Measurements from ENCODE around the gene MYO9B.

GRCh38 chr19:17205237-17206140 is 129.9 kb downstream of the MYO9B start:
- TF ChIP-seq CTCF (IDR thresholded peaks at IDR 0.05) (peak; percentile 74), ZNF423 (CRISPR knock-in tag; IDR thresholded peaks at IDR 0.05) (no peak), SMAD3 (CRISPR knock-in tag; IDR thresholded peaks at IDR 0.05; ENCODE audit: borderline replicate concordance) (no peak), ESRRA (CRISPR knock-in tag; IDR thresholded peaks at IDR 0.05; ENCODE audit: borderline replicate concordance) (no peak), FOXK1 (CRISPR knock-in tag; IDR thresholded peaks at IDR 0.05) (no peak), USF2 (CRISPR knock-in tag; IDR thresholded peaks at IDR 0.05) (no peak), JUN (CRISPR knock-in tag; IDR thresholded peaks at IDR 0.05) (no peak), ETV6 (CRISPR knock-in tag; IDR thresholded peaks at IDR 0.05) (no peak), HMGXB4 (CRISPR knock-in tag; IDR thresholded peaks at IDR 0.05) (no peak), PREB (CRISPR knock-in tag; IDR thresholded peaks at IDR 0.05; ENCODE audit: borderline replicate concordance) (no peak)
- TF ChIP-seq, protein P1, sequence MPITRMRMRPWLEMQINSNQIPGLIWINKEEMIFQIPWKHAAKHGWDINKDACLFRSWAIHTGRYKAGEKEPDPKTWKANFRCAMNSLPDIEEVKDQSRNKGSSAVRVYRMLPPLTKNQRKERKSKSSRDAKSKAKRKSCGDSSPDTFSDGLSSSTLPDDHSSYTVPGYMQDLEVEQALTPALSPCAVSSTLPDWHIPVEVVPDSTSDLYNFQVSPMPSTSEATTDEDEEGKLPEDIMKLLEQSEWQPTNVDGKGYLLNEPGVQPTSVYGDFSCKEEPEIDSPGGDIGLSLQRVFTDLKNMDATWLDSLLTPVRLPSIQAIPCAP (CRISPR knock-in tag; IDR thresholded peaks at IDR 0.05), result no peak
